Caco-2 (cell line): Measurements from ENCODE around the gene TAB3. TPM values are rescaled to one million over a fixed set of nuclear protein-coding genes. Genes with fewer than 3 reads are reported as not detected.

ENCODE experiments used
- BruUV-seq: library from RNA; stranded (reverse); fragments of 400-500 nt; replicated peaks from 2 replicates; lab custom pipeline; 2021; lab: Mats Ljungman, UMichigan
- CTCF ChIA-PET: fragments of 300-600 bp; sonication (Branson Sonifier 250); formaldehyde crosslinking; loops from one replicate; lab custom pipeline; 2022; ENCODE audit warnings: antibody characterized with exemption; lab: Charles Lee
- POLR2A ChIA-PET: fragments of 300-600 bp; sonication (Branson Sonifier 250); formaldehyde crosslinking; loops from one replicate; lab custom pipeline; 2022; ENCODE audit warnings: antibody characterized with exemption; lab: Charles Lee
- DNase-seq, 2 experiments: peaks; one replicate each; pipeline versions ENCODE4 v3.0.0 to v3.0.0-alpha.2; 2020 to 2022
- H3K27me3 ChIP-seq: replicated peaks from 2 replicates; pipeline ENCODE4 v1.6.0; 2011; ENCODE audit warnings: low read length; ENCODE audit not compliant: control insufficient read depth, insufficient read depth
- H3K36me3 ChIP-seq: 2 replicates; pipeline ENCODE4 v1.5.1; 2011; ENCODE audit warnings: low read length; ENCODE audit not compliant: control insufficient read depth, insufficient read depth
- H3K4me1 ChIP-seq: fragments of 250-450 bp; sonication (Bioruptor Pico); 2 replicates; pipeline ENCODE4 v1.5.1; 2020; ENCODE audit warnings: mild to moderate bottlenecking
- H3K4me3 ChIP-seq: 2 replicates; pipeline ENCODE4 v1.5.1; 2011; ENCODE audit warnings: low read depth, mild to moderate bottlenecking, control low read depth, low read length
- H3K9me3 ChIP-seq: fragments of 250-450 bp; sonication (Bioruptor Pico); 2 replicates; pipeline ENCODE4 v1.5.1; 2020; ENCODE audit warnings: mild to moderate bottlenecking, moderate library complexity
- H3K27ac Mint-ChIP-seq: one replicate; pipeline ENCODE4 v1.8.0; 2022; ENCODE audit warnings: mixed read lengths; ENCODE audit not compliant: unreplicated experiment
- H3K27me3 Mint-ChIP-seq: one replicate; pipeline ENCODE4 v1.8.0; 2022; ENCODE audit warnings: mixed read lengths; ENCODE audit not compliant: insufficient read depth, unreplicated experiment
- H3K36me3 Mint-ChIP-seq: one replicate; pipeline ENCODE4 v1.8.0; 2022; ENCODE audit warnings: mild to moderate bottlenecking, mixed read lengths; ENCODE audit not compliant: insufficient read depth, unreplicated experiment
- H3K4me1 Mint-ChIP-seq: one replicate; pipeline ENCODE4 v1.8.0; 2022; ENCODE audit warnings: low read depth, mixed read lengths; ENCODE audit not compliant: unreplicated experiment
- H3K4me3 Mint-ChIP-seq: one replicate; pipeline ENCODE4 v1.8.0; 2022; ENCODE audit warnings: mild to moderate bottlenecking, moderate library complexity, mixed read lengths; ENCODE audit not compliant: unreplicated experiment
- H3K9me3 Mint-ChIP-seq: one replicate; pipeline ENCODE4 v1.8.0; 2022; ENCODE audit warnings: mixed read lengths; ENCODE audit not compliant: unreplicated experiment
- CTCF ChIP-seq, 2 experiments: fragments of 200-600 bp in 1 of 2; IDR thresholded peaks; 1 replicate in 1 of 2; 2 replicates in 1 of 2; pipeline versions ENCODE4 v1.5.1 to v1.8.0; 2011 to 2022; ENCODE audit warnings: antibody characterized with exemption in 1 of 2, control low read depth in 1 of 2, inconsistent platforms in 1 of 2, low read depth in 1 of 2, low read length in 1 of 2, mild to moderate bottlenecking in 1 of 2, moderate library complexity in 1 of 2; ENCODE audit not compliant: insufficient read depth in 1 of 2, severe bottlenecking in 1 of 2, unreplicated experiment in 1 of 2
- intact Hi-C: fragments of 100-400 bp; cut with micrococcal nuclease; formaldehyde crosslinking; loops from one replicate; pipeline ENCODE4 v1.10.0; 2022; ENCODE audit not compliant: unreplicated experiment
- total RNA-seq: library from RNA; stranded (reverse); gene quantifications from 2 replicates; pipeline ENCODE4 v1.2.3, GENCODE V29; 2022

The TAB3 gene
- total RNA-seq, 1 experiment from 2014 or later, result 14.8 TPM

- Histone ChIP-seq H3K4me1 (no peaks in the 10 kb centered on the region), H3K27me3 (no peaks in the 10 kb centered on the region), H3K4me3 (no peak overlapping the region), H3K9me3 (no peaks in the 10 kb centered on the region), H3K36me3 (no peaks in the 10 kb centered on the region)
- H3K27me3 Mint-ChIP-seq, result no peaks in the 10 kb centered on the region
- H3K36me3 Mint-ChIP-seq, result peaks cover 5% of the 10 kb centered on the region
- no peak for TF ChIP-seq CTCF (IDR thresholded peaks at IDR 0.05; ENCODE audit: insufficient read depth in 1 of 2, low read depth in 1 of 2, low read length in 1 of 2, severe bottlenecking in 1 of 2, unreplicated experiment in 1 of 2)
- ChIA-PET POLR2A (no interaction called here), CTCF (no interaction called here)
- peaks cover 17% of the 10 kb centered on the region for H3K4me1 Mint-ChIP-seq
- BruUV-seq, result no TSS peak
- intact Hi-C loops, result no loop called here
- no peaks in the 10 kb centered on the region for H3K9me3 Mint-ChIP-seq
- H3K27ac Mint-ChIP-seq, result no peak overlapping the region
- no peak overlapping the region for H3K4me3 Mint-ChIP-seq
- no peak for DNase-seq
These were observed 14.2 kb downstream of the TAB3 start for GRCh38 chrX:30874851-30875250.

- DNase-seq, result no peak
- Histone ChIP-seq H3K27me3 (no peaks in the 10 kb centered on the region), H3K4me3 (no peak overlapping the region), H3K9me3 (no peaks in the 10 kb centered on the region), H3K4me1 (peaks cover 12% of the 10 kb centered on the region), H3K36me3 (no peaks in the 10 kb centered on the region)
- intact Hi-C loops, result no loop called here
- Mint-ChIP-seq H3K4me1 (peaks cover 9% of the 10 kb centered on the region), H3K27ac (no peak overlapping the region), H3K4me3 (no peak overlapping the region), H3K9me3 (no peaks in the 10 kb centered on the region), H3K36me3 (peaks cover 5% of the 10 kb centered on the region), H3K27me3 (no peaks in the 10 kb centered on the region)
- ChIA-PET POLR2A (no interaction called here), CTCF (no interaction called here)
- BruUV-seq, result no TSS peak
- TF ChIP-seq CTCF (IDR thresholded peaks at IDR 0.05; ENCODE audit: insufficient read depth in 1 of 2, low read depth in 1 of 2, low read length in 1 of 2, severe bottlenecking in 1 of 2, unreplicated experiment in 1 of 2), result no peak
These were observed 18.5 kb downstream of the TAB3 start for GRCh38 chrX:30870572-30870971.

GRCh38 chrX:30865612-30866011, 23.4 kb downstream of the TAB3 start:
- intact Hi-C loops, result loop anchor here (5.0 kb wide), 1 partner anchor 128 kb away; no protein-coding TSS in a partner anchor
- Mint-ChIP-seq H3K4me1 (no peaks in the 10 kb centered on the region), H3K36me3 (no peaks in the 10 kb centered on the region), H3K27ac (no peak overlapping the region), H3K27me3 (no peaks in the 10 kb centered on the region), H3K9me3 (no peaks in the 10 kb centered on the region), H3K4me3 (no peak overlapping the region)
- Histone ChIP-seq H3K27me3 (no peaks in the 10 kb centered on the region), H3K4me1 (peaks cover 21% of the 10 kb centered on the region), H3K36me3 (no peaks in the 10 kb centered on the region; the same call in 1 of the 2 replicates), H3K9me3 (no peaks in the 10 kb centered on the region), H3K4me3 (no peak overlapping the region)
- BruUV-seq, result no TSS peak
- ChIA-PET POLR2A (no interaction called here), CTCF (interaction anchor here (1.8 kb wide), 1 partner anchor 130 kb away, joined by 6 read pairs; no protein-coding TSS in a partner anchor)
- no peak for TF ChIP-seq CTCF (IDR thresholded peaks at IDR 0.05; ENCODE audit: insufficient read depth in 1 of 2, low read depth in 1 of 2, low read length in 1 of 2, severe bottlenecking in 1 of 2, unreplicated experiment in 1 of 2)
- no peak for DNase-seq
